H1 (cell line): ENCODE measurements around the gene GALNT2. TPM values are rescaled to one million over a fixed set of nuclear protein-coding genes. Genes with fewer than 3 reads are reported as not detected.

Source experiments
- ATF3 ChIP-seq: IDR thresholded peaks from 2 replicates; pipeline ENCODE4 v1.6.1; 2011; ENCODE audit warnings: low read depth, mild to moderate bottlenecking, low read length; ENCODE audit not compliant: insufficient read depth
- CBX8 ChIP-seq: fragments of 300-800, 300-1000 bp; sonication (generic); IDR thresholded peaks from 2 replicates; pipeline ENCODE4 v1.7.1; 2016; ENCODE audit warnings: low read depth, low read length, borderline replicate concordance
- CHD7 ChIP-seq: fragments of 300-600 bp; sonication (generic); IDR thresholded peaks from 2 replicates; pipeline ENCODE4 v1.7.1; 2012; ENCODE audit warnings: low read length, moderate library complexity, mild to moderate bottlenecking, inconsistent platforms; ENCODE audit not compliant: insufficient replicate concordance
- HDAC2 ChIP-seq, 2 experiments: fragments of 300-600 bp in 1 of 2; sonication (generic) in 1 of 2; IDR thresholded peaks; 2 replicates each; pipeline ENCODE4 v1.6.1; 2011 to 2012; ENCODE audit warnings: low read depth in 2 of 2, low read length in 2 of 2, mild to moderate bottlenecking in 2 of 2, moderate library complexity in 2 of 2, borderline replicate concordance in 1 of 2, inconsistent platforms in 1 of 2
- SAP30 ChIP-seq: fragments of 300-600 bp; sonication (generic); IDR thresholded peaks from 2 replicates; pipeline ENCODE4 v1.7.1; 2012; ENCODE audit warnings: low read length, moderate library complexity, mild to moderate bottlenecking, inconsistent platforms; ENCODE audit not compliant: insufficient read depth, insufficient replicate concordance
- ZNF274 ChIP-seq: IDR thresholded peaks from 2 replicates; pipeline ENCODE4 v1.7.0; 2012; ENCODE audit warnings: low read length, borderline replicate concordance; ENCODE audit errors: extremely low read depth
- polyA plus RNA-seq, 7 experiments: library from polyadenylated mRNA; depleted of rRNA in 3 of 7; stranded (reverse) in 5 of 7; unstranded in 2 of 7; fragments of >200 nt in 5 of 7; fragments of 200-250 nt in 2 of 7; gene quantifications; 1 replicate in 5 of 7; 2 replicates in 1 of 7; 4 replicates in 1 of 7; pipeline versions ENCODE4 v1.2.1 to v1.2.3, GENCODE V29; 2011 to 2013; ENCODE audit warnings: missing spikeins in 2 of 7, mixed read lengths in 2 of 7
- total RNA-seq: library from RNA; stranded (reverse); fragmentation: NEBNext Ultra II Directional; extraction: Animal tissue kit (Norgen Biotek cat#: 25700); gene quantifications from 2 replicates; pipeline ENCODE4 v1.2.1, GENCODE V29; 2021

The GALNT2 gene
- total and polyA plus RNA-seq, 2 of the 8 experiments (the other 6 are each of a cell fraction or from before 2014, with no cell fraction given), result 34.5 to 75.3 TPM

- TF ChIP-seq CHD7 (no peak), CBX8 (no peak), ATF3 (no peak), HDAC2 (IDR thresholded peaks at IDR 0.05; ENCODE audit: borderline replicate concordance in 1 of 2, low read depth in 2 of 2, low read length in 2 of 2) (no peak), ZNF274 (no peak), SAP30 (no peak)
Measured at GRCh38 chr1:230265200-230266115, 198.4 kb downstream of the GALNT2 start (continued).
